NCI-H526 (cell line): ENCODE measurements around the gene CMIP.

Experiments used
- DNase-seq, 2 experiments: peaks; one replicate each; lab custom pipeline; 2025; lab: John Stamatoyannopoulos, UW

Gene CMIP

GRCh38 chr16:81638286-81638945, 193.8 kb downstream of the CMIP start:
- no peak for DNase-seq

GRCh38 chr16:81639348-81639747, 194.7 kb downstream of the CMIP start:
- DNase-seq: no peak

GRCh38 chr16:81639931-81640680, 195.5 kb downstream of the CMIP start:
- DNase-seq: no peak

GRCh38 chr16:81640681-81641070, 196.1 kb downstream of the CMIP start:
- DNase-seq: no peak

- DNase-seq: peak; percentile 19 to 24
Observed at GRCh38 chr16:81641395-81642106, 196.9 kb downstream of the CMIP start.

- DNase-seq: no peak
Observed at GRCh38 chr16:81642107-81642436, 197.5 kb downstream of the CMIP start.

- no peak for DNase-seq
Observed at GRCh38 chr16:81642943-81643342, 198.3 kb downstream of the CMIP start.

GRCh38 chr16:81645266-81645694, 200.7 kb downstream of the CMIP start:
- peak; percentile 34 to 62 for DNase-seq

GRCh38 chr16:81645925-81646324, 201.3 kb downstream of the CMIP start:
- no peak for DNase-seq

- DNase-seq: no peak
Observed at GRCh38 chr16:81646561-81646960, 202.0 kb downstream of the CMIP start.

GRCh38 chr16:81647527-81647926, 202.9 kb downstream of the CMIP start:
- DNase-seq: no peak

- peak in 1 of 2 experiments; percentile 59 for DNase-seq
Observed at GRCh38 chr16:81649561-81650184, 205.1 kb downstream of the CMIP start.

- DNase-seq: no peak
Observed at GRCh38 chr16:81650281-81650680, 205.7 kb downstream of the CMIP start.

GRCh38 chr16:81650982-81651562, 206.5 kb downstream of the CMIP start:
- no peak for DNase-seq

- DNase-seq: peak in 1 of 2 experiments; percentile 13
Observed at GRCh38 chr16:81651758-81652718, 207.4 kb downstream of the CMIP start.

GRCh38 chr16:81652798-81653505, 208.3 kb downstream of the CMIP start:
- peak in 1 of 2 experiments; percentile 29 for DNase-seq

GRCh38 chr16:81654346-81654745, 209.7 kb downstream of the CMIP start:
- no peak for DNase-seq

GRCh38 chr16:81655469-81656162, 211.0 kb downstream of the CMIP start:
- no peak for DNase-seq

- no peak for DNase-seq
Observed at GRCh38 chr16:81657224-81657623, 212.6 kb downstream of the CMIP start.

- DNase-seq: peak; percentile 72 to 76
Observed at GRCh38 chr16:81657781-81658180, 213.2 kb downstream of the CMIP start.
